IPS-20b (cell line): ENCODE data around the gene OTUD3.
"Not testable (repeated sequence)": the region's sequence is repeated elsewhere in the genome, so short reads cannot be mapped to it uniquely, and the experiment has no call there.

Experiments used
- H3K27ac ChIP-seq: one replicate; pipeline ENCODE4 v1.5.1; 2013; ENCODE audit warnings: low read length
- H3K27me3 ChIP-seq: 2 replicates; pipeline ENCODE4 v1.6.1; 2013; ENCODE audit warnings: mild to moderate bottlenecking, low read length, inconsistent platforms; ENCODE audit not compliant: insufficient read depth
- H3K36me3 ChIP-seq: 2 replicates; pipeline ENCODE4 v1.6.1; 2013; ENCODE audit warnings: low read depth, mild to moderate bottlenecking, inconsistent platforms, low read length, moderate library complexity; ENCODE audit not compliant: insufficient read depth
- H3K4me1 ChIP-seq: 2 replicates; pipeline ENCODE4 v1.6.1; 2013; ENCODE audit warnings: mild to moderate bottlenecking, control low read depth, inconsistent platforms, low read length, moderate library complexity; ENCODE audit not compliant: insufficient read depth
- H3K4me3 ChIP-seq: 2 replicates; pipeline ENCODE4 v1.5.1; 2013; ENCODE audit warnings: mild to moderate bottlenecking, low read length, inconsistent platforms
- H3K9ac ChIP-seq: 2 replicates; pipeline ENCODE4 v1.6.1; 2013; ENCODE audit warnings: low read depth, mild to moderate bottlenecking, inconsistent platforms, low read length, moderate library complexity
- H3K9me3 ChIP-seq: 2 replicates; pipeline ENCODE4 v1.6.1; 2013; ENCODE audit warnings: mild to moderate bottlenecking, low read depth, low read length, inconsistent platforms; ENCODE audit not compliant: insufficient read depth

Gene OTUD3

GRCh38 chr1:19921310-19921709, 39.1 kb downstream of the OTUD3 start:
- Histone ChIP-seq H3K27ac (no peak overlapping the region), H3K9ac (no peak overlapping the region), H3K4me1 (no peaks in the 10 kb centered on the region), H3K27me3 (no peaks in the 10 kb centered on the region), H3K36me3 (no peaks in the 10 kb centered on the region), H3K4me3 (no peak overlapping the region), H3K9me3 (no peaks in the 10 kb centered on the region)

- Histone ChIP-seq H3K36me3 (no peaks in the 10 kb centered on the region), H3K4me3 (no peak overlapping the region), H3K9ac (no peak overlapping the region), H3K27ac (no peak overlapping the region), H3K4me1 (no peaks in the 10 kb centered on the region), H3K27me3 (no peaks in the 10 kb centered on the region), H3K9me3 (no peaks in the 10 kb centered on the region)
These were observed 40.0 kb downstream of the OTUD3 start for GRCh38 chr1:19922015-19922688.

- Histone ChIP-seq H3K9ac (no peak within 1 kb of the TSS), H3K36me3 (no peaks in the 10 kb centered on the region), H3K27me3 (no peaks in the 10 kb centered on the region), H3K9me3 (no peaks in the 10 kb centered on the region), H3K27ac (no peak within 1 kb of the TSS), H3K4me3 (no peak within 1 kb of the TSS), H3K4me1 (no peaks in the 10 kb centered on the region)
These were observed 41.1 kb downstream of the OTUD3 start, which contains the start of gene PLA2G2E for GRCh38 chr1:19923137-19923952. Gene PLA2G2E (minus strand): TSS chr1:19923617. CDS start chr1:19923559, 58 bp downstream.

GRCh38 chr1:19923953-19924346, 41.8 kb downstream of the OTUD3 start:
- no peaks in the 10 kb centered on the region for H3K36me3 ChIP-seq
- H3K27ac ChIP-seq: no peak overlapping the region
- no peak overlapping the region for H3K4me3 ChIP-seq
- H3K27me3 ChIP-seq: no peaks in the 10 kb centered on the region
- no peaks in the 10 kb centered on the region for H3K4me1 ChIP-seq
- H3K9ac ChIP-seq: no peak overlapping the region
- no peaks in the 10 kb centered on the region; the same call in 1 of the 2 replicates for H3K9me3 ChIP-seq

GRCh38 chr1:19925342-19926070, 43.3 kb downstream of the OTUD3 start:
- no peaks in the 10 kb centered on the region for H3K27me3 ChIP-seq
- H3K36me3 ChIP-seq: no peaks in the 10 kb centered on the region
- H3K27ac ChIP-seq: no peak overlapping the region
- H3K4me3 ChIP-seq: no peak overlapping the region
- no peaks in the 10 kb centered on the region for H3K4me1 ChIP-seq
- peaks cover under 1% of the 10 kb centered on the region; the same call in 1 of the 2 replicates for H3K9me3 ChIP-seq
- no peak overlapping the region for H3K9ac ChIP-seq

GRCh38 chr1:19926296-19927129, 44.3 kb downstream of the OTUD3 start:
- H3K4me1 ChIP-seq: no peaks in the 10 kb centered on the region
- no peak overlapping the region for H3K4me3 ChIP-seq
- no peaks in the 10 kb centered on the region for H3K27me3 ChIP-seq
- peaks cover 10% of the 10 kb centered on the region for H3K9me3 ChIP-seq
- no peak overlapping the region for H3K27ac ChIP-seq
- H3K9ac ChIP-seq: no peak overlapping the region
- H3K36me3 ChIP-seq: no peaks in the 10 kb centered on the region

- H3K27me3 ChIP-seq, H3K4me1 ChIP-seq, H3K27ac ChIP-seq: not testable (repeated sequence)
These were observed 44.9 kb downstream of the OTUD3 start for GRCh38 chr1:19927130-19927421.

GRCh38 chr1:19932866-19933265, 50.7 kb downstream of the OTUD3 start:
- no peaks in the 10 kb centered on the region for H3K27me3 ChIP-seq
- H3K9ac ChIP-seq: no peak overlapping the region
- H3K4me1 ChIP-seq: no peaks in the 10 kb centered on the region
- H3K4me3 ChIP-seq: no peak overlapping the region
- no peak overlapping the region for H3K27ac ChIP-seq
- no peaks in the 10 kb centered on the region for H3K36me3 ChIP-seq
- H3K9me3 ChIP-seq: peaks cover 29% of the 10 kb centered on the region

More at GRCh38 chr1:19927130-19927421, 44.9 kb downstream of the OTUD3 start:
- H3K9me3 ChIP-seq: peaks cover 16% of the 10 kb centered on the region
- not testable (repeated sequence) for H3K9ac ChIP-seq, H3K4me3 ChIP-seq, H3K36me3 ChIP-seq

- Histone ChIP-seq H3K4me3 (no peak overlapping the region), H3K9ac (no peak overlapping the region), H3K27me3 (no peaks in the 10 kb centered on the region), H3K36me3 (no peaks in the 10 kb centered on the region), H3K9me3 (peaks cover 29% of the 10 kb centered on the region), H3K4me1 (no peaks in the 10 kb centered on the region), H3K27ac (no peak overlapping the region)
These were observed 52.1 kb downstream of the OTUD3 start for GRCh38 chr1:19934336-19934735.

GRCh38 chr1:19936061-19936750, 54.0 kb downstream of the OTUD3 start:
- Histone ChIP-seq H3K4me3 (no peak overlapping the region), H3K9me3 (peaks cover 21% of the 10 kb centered on the region), H3K9ac (no peak overlapping the region), H3K4me1 (no peaks in the 10 kb centered on the region), H3K27me3 (no peaks in the 10 kb centered on the region), H3K36me3 (no peaks in the 10 kb centered on the region), H3K27ac (no peak overlapping the region)

GRCh38 chr1:19938472-19938871, 56.3 kb downstream of the OTUD3 start:
- Histone ChIP-seq H3K36me3 (no peaks in the 10 kb centered on the region), H3K9ac (no peak overlapping the region), H3K27ac (no peak overlapping the region), H3K4me3 (no peak overlapping the region), H3K4me1 (no peaks in the 10 kb centered on the region), H3K27me3 (no peaks in the 10 kb centered on the region), H3K9me3 (no peaks in the 10 kb centered on the region)
